Measurements from ENCODE around the gene ARID1B.
"Not testable (repeated sequence)": the region's sequence is repeated elsewhere in the genome, so short reads cannot be mapped to it uniquely, and the experiment has no call there.

Gene ARID1B

GRCh38 chr6:156912431-156912830 lies 135.3 kb downstream of the ARID1B start:
- peak; percentile 30 for DNase-seq

GRCh38 chr6:156914181-156914580 lies 137.0 kb downstream of the ARID1B start:
- DNase-seq = no peak

GRCh38 chr6:156916130-156916801 lies 139.1 kb downstream of the ARID1B start:
- DNase-seq = no peak

GRCh38 chr6:156917213-156917612 lies 140.0 kb downstream of the ARID1B start:
- no peak for DNase-seq

- peak; percentile 68 for DNase-seq
Observed at GRCh38 chr6:156918647-156919046, 141.5 kb downstream of the ARID1B start.

GRCh38 chr6:156919370-156919769 lies 142.2 kb downstream of the ARID1B start:
- peak; percentile 34 for DNase-seq

GRCh38 chr6:156919814-156920369 lies 142.7 kb downstream of the ARID1B start:
- no peak for DNase-seq

GRCh38 chr6:156924246-156924645 lies 147.1 kb downstream of the ARID1B start:
- DNase-seq = no peak

GRCh38 chr6:156925026-156925425 lies 147.8 kb downstream of the ARID1B start:
- DNase-seq = no peak

GRCh38 chr6:156925718-156926607 lies 148.8 kb downstream of the ARID1B start:
- no peak for DNase-seq

GRCh38 chr6:156928126-156928525 lies 150.9 kb downstream of the ARID1B start:
- DNase-seq = no peak

- no peak for DNase-seq
Observed at GRCh38 chr6:156928972-156929371, 151.8 kb downstream of the ARID1B start.

GRCh38 chr6:156931283-156931682 lies 154.1 kb downstream of the ARID1B start:
- DNase-seq = no peak

GRCh38 chr6:156933201-156934068 lies 156.3 kb downstream of the ARID1B start:
- peak; percentile 18 for DNase-seq

GRCh38 chr6:156934069-156934460 lies 156.9 kb downstream of the ARID1B start:
- DNase-seq = no peak

GRCh38 chr6:156935000-156935399 lies 157.8 kb downstream of the ARID1B start:
- DNase-seq = no peak

GRCh38 chr6:156938143-156938542 lies 161.0 kb downstream of the ARID1B start:
- no peak for DNase-seq

GRCh38 chr6:156940221-156940620 lies 163.0 kb downstream of the ARID1B start:
- no peak for DNase-seq

GRCh38 chr6:156942266-156942665 lies 165.1 kb downstream of the ARID1B start:
- DNase-seq = no peak

- DNase-seq = no peak
Observed at GRCh38 chr6:156943166-156943565, 166.0 kb downstream of the ARID1B start.

GRCh38 chr6:156943816-156944215 lies 166.6 kb downstream of the ARID1B start:
- no peak for DNase-seq

- no peak for DNase-seq
Observed at GRCh38 chr6:156944412-156944811, 167.2 kb downstream of the ARID1B start.

GRCh38 chr6:156945789-156946172 lies 168.6 kb downstream of the ARID1B start:
- DNase-seq = not testable (repeated sequence)
